Measurements from ENCODE around the gene ABHD17A. TPM values are rescaled to one million over a fixed set of nuclear protein-coding genes. Genes with fewer than 3 reads are reported as not detected.

ABHD17A gene
- total RNA-seq, 1 experiment from 2014 or later, result 47.5 TPM

GRCh38 chr19:1911995-1912394 lies 26.7 kb upstream of the ABHD17A start:
- Histone ChIP-seq H3K4me2 (ENCODE audit: insufficient read depth, insufficient read length, low read length) (no peak overlapping the region), H2BK15ac (ENCODE audit: low read depth, low read length) (no peak overlapping the region), H2BK5ac (ENCODE audit: insufficient read length, low read length) (no peak overlapping the region), H4K91ac (ENCODE audit: insufficient read length, low read depth, low read length) (no peak overlapping the region), H3K79me1 (ENCODE audit: insufficient read depth, low read depth, low read length, poor library complexity, severe bottlenecking) (peaks cover 4% of the 10 kb centered on the region), H3K27ac (ENCODE audit: insufficient read length, low read depth, low read length) (no peak overlapping the region), H4K5ac (ENCODE audit: insufficient read length, low read depth, low read length) (no peak overlapping the region), H3K79me2 (ENCODE audit: insufficient read depth, low read length) (peaks cover 14% of the 10 kb centered on the region; the same call in 1 of the 2 replicates), H3K14ac (ENCODE audit: insufficient read depth, low read length) (no peak overlapping the region; the same call in 1 of the 2 replicates), H4K8ac (replicated peaks; ENCODE audit: insufficient read length, low read depth, low read length) (no peak overlapping the region), H2AK5ac (ENCODE audit: insufficient read length, low read length) (no peak overlapping the region), H2BK20ac (ENCODE audit: low read depth, low read length, poor library complexity, severe bottlenecking) (no peak overlapping the region), H2BK12ac (ENCODE audit: insufficient read length, low read depth, low read length) (no peak overlapping the region), H3K18ac (ENCODE audit: insufficient read length, low read depth, low read length) (no peak overlapping the region), H2AFZ (ENCODE audit: low read length) (no peak overlapping the region), H3K4me1 (ENCODE audit: insufficient read depth, low read length) (no peaks in the 10 kb centered on the region), H3K4ac (ENCODE audit: low read depth, low read length) (no peak overlapping the region), H3T11ph (ENCODE audit: low read length) (no peak overlapping the region), H3K9me3 (ENCODE audit: control insufficient read depth, low read depth, low read length) (no peaks in the 10 kb centered on the region), H4K20me1 (ENCODE audit: control insufficient read depth, insufficient read depth, insufficient read length) (no peaks in the 10 kb centered on the region), H3K23me2 (ENCODE audit: insufficient read length, low read depth, low read length, poor library complexity, severe bottlenecking) (no peaks in the 10 kb centered on the region), H3K9ac (ENCODE audit: extremely low read depth, insufficient read length, low read length) (no peak overlapping the region), H3K56ac (ENCODE audit: insufficient read length, low read depth, low read length) (no peak overlapping the region), H3K23ac (ENCODE audit: insufficient read length, low read depth, low read length) (no peak overlapping the region), H3K27me3 (ENCODE audit: insufficient read depth, low read length) (no peaks in the 10 kb centered on the region), H2BK120ac (ENCODE audit: low read depth, low read length, poor library complexity, severe bottlenecking) (no peak overlapping the region)
- H3K4me3 Mint-ChIP-seq, result no peak overlapping the region
- no peaks in the 10 kb centered on the region for H3K9me3 Mint-ChIP-seq
- H3K36me3 Mint-ChIP-seq (ENCODE audit: insufficient read depth in 1 of 3, low read depth in 3 of 3), result peaks cover 8 to 19% (median 17%) of the 10 kb centered on the region in 3 experiments
- no peaks in the 10 kb centered on the region for H3K4me1 Mint-ChIP-seq
- no CpG with 5 or more reads among the region's 37 CpGs for WGBS (ENCODE audit: extremely low coverage, insufficient read length, low lambda C conversion rate)
- no peaks in the 10 kb centered on the region for H3K27me3 Mint-ChIP-seq (ENCODE audit: low read depth)
- no peak overlapping the region for H3K27ac Mint-ChIP-seq
- TF ChIP-seq, protein P1, sequence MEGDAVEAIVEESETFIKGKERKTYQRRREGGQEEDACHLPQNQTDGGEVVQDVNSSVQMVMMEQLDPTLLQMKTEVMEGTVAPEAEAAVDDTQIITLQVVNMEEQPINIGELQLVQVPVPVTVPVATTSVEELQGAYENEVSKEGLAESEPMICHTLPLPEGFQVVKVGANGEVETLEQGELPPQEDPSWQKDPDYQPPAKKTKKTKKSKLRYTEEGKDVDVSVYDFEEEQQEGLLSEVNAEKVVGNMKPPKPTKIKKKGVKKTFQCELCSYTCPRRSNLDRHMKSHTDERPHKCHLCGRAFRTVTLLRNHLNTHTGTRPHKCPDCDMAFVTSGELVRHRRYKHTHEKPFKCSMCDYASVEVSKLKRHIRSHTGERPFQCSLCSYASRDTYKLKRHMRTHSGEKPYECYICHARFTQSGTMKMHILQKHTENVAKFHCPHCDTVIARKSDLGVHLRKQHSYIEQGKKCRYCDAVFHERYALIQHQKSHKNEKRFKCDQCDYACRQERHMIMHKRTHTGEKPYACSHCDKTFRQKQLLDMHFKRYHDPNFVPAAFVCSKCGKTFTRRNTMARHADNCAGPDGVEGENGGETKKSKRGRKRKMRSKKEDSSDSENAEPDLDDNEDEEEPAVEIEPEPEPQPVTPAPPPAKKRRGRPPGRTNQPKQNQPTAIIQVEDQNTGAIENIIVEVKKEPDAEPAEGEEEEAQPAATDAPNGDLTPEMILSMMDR (conservative IDR thresholded peaks at IDR 0.05), result no peak
- DNase-seq, result no peak
